UCSD-AML1 (cell line): ENCODE results near the gene SCLT1.
"Not testable (repeated sequence)": the region's sequence is repeated elsewhere in the genome, so short reads cannot be mapped to it uniquely, and the experiment has no call there.

Experiments used
- DNase-seq: peaks from one replicate; lab custom pipeline; 2025; ENCODE audit not compliant: unreplicated experiment; lab: John Stamatoyannopoulos, UW

Gene SCLT1

DNA sequence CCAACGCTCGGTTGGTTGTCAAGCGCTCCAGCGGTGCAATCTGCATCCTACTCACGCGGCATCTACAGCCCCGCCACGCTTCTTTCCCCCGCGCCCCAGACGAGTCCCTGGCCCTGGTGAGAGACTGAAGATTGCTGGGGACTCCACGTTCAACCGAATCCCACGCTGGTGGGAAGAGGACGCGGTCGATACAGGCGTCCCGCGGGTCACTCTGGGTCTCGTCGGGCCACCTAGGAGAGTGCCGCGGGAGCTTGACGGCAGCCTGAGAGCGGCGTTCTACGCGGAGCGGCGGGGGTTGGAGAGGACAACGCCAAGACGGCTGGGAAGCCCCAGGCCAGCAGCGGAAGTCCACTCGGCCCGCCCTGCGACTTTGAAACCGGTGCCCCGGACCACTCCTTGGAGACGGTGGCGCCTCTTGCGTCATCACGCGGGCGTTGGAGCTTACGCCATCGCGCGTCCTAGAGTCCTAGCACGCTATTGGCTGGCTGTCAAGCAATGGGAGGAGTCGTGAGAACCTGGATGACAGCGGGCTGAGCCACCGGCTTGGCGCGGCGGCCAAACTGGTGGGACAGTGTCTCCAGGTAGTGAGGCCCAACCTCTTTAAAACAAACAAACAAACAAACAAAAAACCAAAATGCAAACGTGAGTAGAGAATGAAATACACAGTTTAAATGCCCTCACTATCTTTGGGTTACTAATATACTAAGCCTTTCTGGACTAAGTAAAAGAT lies at the start of gene SCLT1:
Gene SCLT1, minus strand, starts transcription at position 349 of the 730 bp plus-strand sequence. CDS start 436 bp downstream, outside the sequence.
- peak; percentile 97 for DNase-seq

DNA sequence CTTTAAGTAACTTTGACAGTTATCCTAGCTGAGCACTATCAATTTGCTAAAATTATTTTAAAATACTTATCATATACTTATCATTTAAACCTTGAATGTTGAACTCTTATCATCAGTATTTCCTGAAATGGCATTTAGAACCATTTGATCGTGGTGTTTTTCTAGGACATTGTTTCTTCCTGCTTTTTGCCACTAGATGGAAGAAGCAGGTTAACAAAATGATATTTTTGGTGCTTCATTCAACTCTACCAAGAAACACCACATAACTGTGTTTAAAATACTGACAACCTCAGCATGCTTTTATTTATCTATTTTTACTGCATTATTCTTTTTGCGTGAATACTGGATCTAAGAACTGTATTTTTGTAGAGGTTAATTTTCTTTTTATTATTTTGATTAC lies 47.2 kb upstream of the SCLT1 start:
- no peak for DNase-seq

DNA sequence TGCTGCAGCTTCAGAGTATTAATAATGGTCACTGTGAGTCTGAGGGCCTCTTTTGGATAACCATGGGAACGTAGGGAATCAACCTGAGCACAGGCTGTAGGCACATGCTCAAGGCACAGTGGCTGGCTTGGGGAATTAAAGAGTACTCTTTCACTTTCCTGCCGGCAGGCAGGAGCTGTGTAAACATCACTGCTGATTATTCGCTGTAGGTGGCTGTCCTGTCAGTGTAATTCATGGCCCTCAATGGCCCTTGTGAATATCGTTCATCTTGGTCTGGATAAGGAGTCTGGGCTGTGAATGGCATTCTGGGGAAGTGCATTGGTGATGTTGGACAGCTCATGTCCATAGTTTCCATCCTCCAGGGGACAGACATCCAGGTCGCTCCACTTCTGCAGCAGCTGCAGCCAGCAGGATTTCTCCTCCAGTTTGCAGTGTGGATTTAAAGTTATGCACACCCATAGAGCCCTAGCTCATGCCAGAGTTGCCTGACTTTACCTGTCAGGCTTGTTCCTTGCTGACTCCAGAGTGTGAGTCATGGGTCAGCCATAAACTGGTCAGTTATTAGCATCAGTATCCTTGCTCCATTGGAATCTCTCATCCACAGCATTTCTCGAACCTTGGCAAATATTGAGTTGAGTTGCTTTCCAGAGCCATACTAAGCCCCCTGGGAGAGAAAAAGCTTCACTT lies 45.6 kb upstream of the SCLT1 start:
- no peak for DNase-seq

DNA sequence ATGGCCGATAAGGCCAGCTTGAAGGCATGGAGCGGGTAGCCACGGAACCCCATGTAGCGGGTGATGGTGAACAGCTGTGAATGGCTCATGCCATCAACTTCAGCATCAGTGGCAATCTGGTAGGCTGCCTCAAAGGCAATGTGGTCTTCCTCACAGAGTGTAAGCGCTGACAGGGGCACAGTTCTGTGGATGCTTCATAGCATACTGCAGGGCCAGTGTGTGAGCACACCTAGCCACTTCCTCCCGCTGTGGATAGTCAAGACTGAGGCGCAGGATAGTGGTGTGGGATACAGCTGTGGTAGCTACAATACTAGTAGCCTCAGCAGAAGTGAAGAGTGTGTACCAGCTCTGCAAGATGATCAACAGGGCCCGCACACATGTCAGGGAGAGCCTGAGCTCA lies 43.1 kb upstream of the SCLT1 start:
- DNase-seq: no peak

DNA sequence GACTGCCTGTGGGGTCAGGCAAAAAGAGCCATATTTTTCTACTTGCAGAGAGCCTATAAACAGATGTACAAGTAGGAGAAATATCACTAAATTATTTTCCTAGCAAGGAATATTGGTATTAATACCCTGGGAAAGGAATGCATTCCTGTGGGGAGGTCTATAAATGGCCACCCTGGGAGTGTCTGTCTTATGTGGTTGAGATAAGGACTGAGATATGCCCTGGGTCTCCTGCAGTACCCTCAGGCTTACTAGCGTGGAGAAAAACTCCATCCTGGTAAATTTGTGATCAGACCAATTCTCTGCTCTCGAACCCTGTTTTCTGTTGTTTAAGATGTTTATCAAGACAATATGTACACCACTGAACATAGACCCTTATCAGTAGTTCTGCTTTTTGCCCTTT lies 38.0 kb upstream of the SCLT1 start:
- DNase-seq: no peak

DNA sequence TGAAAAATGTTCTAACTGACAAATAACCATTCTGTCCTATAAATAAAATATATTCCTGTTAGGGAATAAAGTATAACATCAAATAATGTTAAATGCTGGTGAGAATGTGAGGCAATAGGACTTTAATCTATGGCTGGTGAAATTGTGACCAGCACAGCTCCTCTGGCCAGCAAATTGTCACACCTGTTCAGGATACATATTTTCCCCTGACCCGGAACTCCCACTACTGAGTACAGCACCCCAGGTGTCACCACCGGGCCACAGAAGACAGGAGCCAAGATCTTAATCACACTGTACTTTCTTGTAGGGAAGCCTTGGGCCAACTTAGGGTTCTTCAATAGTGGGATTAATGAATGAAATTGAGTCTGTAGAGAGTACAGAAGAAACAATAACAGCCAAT lies 35.8 kb upstream of the SCLT1 start:
- no peak for DNase-seq

DNA sequence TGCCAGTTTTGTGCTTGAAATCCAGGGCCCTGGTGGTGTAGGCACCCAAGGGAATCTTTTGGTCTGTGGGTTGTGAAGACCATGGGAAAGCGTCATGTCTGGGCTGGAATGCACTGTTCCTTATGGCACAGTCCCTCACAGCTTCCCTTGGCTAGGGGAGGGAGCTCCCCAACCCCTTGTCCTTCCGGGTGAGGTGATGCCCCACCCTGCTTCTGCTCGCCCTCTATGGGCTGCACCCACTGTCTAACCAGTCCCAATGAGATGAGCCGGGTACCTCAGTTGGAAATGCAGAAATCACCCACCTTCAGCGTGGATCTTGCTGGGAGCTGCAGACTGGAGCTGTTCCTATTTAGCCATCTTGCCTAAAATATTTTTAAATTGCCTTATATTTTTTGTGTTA lies 33.3 kb upstream of the SCLT1 start:
- not testable (repeated sequence) for DNase-seq

DNA sequence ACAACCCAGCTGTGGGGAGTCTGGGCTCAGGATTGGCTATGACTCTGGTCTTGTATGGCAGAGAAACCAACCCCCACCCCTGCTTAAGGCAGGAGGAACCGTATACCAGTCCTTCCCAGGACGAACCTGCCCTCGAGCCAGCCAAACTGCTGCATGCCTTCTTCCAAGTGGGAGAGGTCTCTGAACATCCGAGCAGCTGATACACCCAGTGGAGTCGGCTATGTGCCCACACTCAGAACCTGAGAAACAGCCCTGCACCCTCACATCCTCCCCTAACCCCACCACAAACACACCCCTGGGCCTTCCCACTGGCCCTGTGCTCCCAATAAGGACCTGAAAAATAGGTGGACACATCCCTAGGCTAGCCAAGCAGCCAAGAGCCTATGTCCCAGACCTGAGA lies 24.4 kb upstream of the SCLT1 start:
- no peak for DNase-seq

DNA sequence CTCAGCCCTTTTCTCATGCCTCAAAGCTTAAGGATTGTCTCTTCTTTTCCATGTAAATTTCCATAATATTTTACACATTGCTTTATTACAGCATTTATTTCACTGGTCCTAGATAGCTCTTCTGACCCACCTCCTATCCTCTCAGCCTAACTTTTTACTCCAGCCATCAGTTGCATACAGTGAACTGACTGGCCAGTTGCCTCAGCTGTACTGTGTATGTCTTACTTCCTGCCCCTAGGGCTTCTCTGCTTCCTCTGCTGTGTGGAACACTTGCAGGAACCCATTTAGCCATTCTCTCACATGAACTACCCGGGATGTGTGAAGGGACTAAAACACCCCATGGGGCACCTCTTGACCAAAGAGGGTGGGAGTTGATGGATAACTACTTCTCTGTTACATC lies 20.6 kb upstream of the SCLT1 start:
- DNase-seq: peak; percentile 8

DNA sequence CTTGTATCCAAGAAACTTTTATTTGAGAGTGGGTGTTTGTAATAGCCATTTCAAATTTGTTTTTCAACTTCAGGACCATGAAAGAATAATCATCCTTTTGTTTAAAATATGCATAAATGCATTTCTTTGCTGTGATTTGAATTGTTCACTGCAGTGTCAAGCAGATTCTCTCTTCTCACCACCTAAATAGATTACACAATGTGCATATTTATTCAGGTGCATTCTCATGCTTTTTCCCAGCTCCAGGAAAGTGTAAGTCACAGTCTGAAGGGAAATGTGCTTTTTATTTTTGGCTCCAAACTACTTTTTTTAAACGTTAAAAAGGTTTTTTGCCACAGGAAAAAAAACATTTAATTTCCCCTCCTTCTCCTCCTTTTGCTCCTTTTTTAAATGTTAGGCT lies 20.1 kb upstream of the SCLT1 start:
- DNase-seq: no peak

DNA sequence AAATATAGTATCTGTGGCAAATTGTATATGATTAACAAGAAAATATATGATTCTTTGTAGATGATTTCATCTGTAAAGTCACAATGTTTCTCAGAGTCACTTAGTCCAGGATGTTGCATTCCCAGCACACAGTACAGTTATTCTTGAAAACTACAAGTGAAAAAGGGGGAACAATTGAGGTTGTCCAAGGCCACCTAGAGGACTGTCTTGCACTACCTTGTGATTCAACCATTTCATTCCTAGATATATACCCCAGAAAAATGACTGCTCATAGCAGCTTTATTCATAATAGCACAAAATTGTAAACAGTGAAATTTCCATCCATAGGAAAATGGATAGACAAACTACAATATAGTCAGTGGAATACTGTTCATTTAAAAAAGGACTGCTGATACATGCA lies 18.6 kb upstream of the SCLT1 start:
- DNase-seq: no peak

DNA sequence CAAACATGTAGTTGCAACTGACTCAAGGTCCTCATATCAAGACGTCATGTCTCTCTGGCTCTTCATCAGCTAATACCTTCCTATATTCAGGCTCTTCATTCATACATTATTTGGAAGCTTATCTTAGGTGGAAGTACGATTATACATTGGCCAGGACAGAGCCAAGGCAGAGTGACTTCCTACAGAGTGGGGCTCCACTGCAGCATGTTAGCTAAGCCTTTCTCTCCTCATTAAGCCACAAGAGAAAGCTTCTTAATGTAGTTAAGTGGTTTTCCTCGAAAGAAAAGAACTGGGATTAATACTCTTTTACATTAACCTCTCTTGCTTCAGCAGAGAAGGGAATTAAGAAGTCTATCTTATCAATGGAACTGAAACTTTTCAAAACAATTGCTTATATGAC lies 17.6 kb upstream of the SCLT1 start:
- DNase-seq: no peak

DNA sequence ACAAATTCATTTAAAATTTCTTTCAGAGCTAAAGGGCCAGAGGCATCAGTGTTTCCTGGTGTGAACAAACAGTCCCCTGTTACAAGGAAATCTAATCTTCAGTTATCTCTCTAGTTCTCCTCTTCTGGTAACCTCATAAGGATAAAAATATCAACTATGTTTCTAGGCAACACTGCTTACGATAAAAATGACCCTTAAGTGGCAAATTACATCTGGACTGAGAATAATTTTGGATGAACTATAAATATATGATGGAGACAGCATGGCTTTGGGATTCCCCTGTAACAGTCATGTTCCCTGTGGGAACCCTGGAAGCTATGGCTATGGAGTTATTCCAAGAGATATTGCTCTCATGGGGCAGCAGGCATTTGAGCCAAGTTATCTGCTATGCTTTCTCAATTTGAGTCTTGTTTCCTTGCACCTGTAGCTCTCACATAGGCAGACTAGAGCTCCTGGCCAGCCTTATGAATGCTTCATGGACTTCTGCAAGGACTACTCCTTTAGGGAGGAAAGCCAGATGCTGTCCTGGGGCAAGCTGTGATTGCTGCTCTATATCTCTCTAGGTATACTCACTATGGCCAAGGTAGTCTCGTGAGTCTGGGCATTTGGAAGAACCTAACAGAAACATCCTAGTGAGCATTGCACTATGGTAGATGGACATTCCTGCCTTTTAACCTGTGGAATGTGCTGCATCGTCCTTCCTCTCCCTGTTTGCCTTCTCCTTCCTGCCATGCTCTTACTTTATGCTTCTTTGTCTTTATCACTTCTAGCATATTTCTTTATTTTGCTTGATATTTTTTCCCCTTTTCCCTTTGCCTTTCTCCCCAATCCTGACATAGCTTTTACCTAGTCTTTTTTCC lies 16.9 kb upstream of the SCLT1 start:
- DNase-seq: no peak

DNA sequence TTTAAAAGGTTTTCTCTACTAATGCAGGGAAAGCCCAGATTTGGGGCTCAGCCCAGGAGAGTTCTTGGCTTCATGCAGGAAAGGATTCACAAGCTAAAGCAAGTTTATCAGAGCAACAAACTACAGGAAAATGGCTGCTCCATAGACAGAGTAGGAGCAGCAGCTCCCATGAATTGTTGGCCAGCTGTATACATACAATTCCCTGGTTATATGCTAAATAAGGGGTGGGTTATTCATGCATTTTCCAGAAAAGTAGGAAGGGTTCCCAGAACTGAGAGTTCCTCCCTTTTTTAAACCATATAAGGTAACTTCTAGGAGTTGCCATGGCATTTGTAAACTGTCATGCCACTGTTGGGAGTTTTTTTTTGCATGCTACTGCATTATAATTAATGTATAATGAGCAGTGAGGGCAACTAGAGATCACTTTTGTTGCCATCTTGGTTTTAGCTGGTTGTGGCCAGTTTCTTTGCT lies 5.2 kb upstream of the SCLT1 start:
- DNase-seq: no peak

DNA sequence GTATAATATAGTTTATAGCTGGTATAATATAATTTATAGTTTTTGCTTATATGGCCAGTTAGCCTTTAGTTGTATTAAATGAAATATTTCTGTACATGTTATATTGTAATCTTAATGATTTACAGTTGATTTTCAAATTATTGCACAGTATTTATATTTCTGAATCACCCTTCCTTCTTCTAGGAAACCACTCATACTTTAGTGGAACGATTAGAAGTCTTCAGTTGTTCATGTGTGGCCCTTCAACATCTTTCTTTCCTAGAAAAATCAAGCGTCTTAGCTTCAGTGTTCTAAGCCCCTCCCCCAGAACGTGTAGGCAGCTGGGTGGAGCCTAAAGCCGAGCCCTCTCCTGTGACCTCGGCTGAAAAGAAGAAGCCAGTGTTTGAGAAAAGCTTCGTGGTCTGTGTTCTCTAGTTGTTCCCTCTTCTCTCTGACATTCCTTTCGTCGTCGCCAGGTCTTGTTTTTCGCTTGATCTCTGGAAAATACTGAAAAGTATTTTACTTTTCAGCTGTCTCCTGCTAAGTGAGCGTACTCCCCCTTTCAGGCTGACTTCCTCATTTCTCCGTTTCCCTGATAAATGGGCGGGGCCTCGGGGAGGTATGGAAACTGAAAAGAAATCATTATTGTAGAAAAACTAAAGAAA lies 2.6 kb upstream of the SCLT1 start, which contains the start of gene C4orf33:
Gene C4orf33, plus strand, starts transcription at position 342 of the 644 bp plus-strand sequence. CDS start 6,459 bp downstream, outside the sequence.
- peak; percentile 67 for DNase-seq

DNA sequence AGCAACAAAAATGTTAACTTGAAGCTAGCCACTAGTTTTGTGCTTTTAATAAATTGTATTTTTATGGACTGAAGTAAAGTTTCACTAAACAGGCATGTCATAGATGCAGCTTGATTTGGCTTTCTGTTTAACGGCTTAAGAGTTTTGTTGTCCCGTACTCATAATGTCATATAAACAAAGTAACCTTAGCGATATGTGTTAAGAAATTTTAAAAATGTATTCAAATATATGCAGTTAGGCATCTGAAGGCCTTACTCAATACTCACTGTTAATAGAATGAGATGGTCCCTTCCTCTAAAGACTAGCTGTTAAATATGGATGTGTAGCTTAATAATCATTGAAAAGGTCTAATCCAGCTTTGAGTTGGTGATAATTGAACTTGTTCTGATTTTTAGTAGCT lies 1.0 kb upstream of the SCLT1 start:
- DNase-seq: no peak

DNA sequence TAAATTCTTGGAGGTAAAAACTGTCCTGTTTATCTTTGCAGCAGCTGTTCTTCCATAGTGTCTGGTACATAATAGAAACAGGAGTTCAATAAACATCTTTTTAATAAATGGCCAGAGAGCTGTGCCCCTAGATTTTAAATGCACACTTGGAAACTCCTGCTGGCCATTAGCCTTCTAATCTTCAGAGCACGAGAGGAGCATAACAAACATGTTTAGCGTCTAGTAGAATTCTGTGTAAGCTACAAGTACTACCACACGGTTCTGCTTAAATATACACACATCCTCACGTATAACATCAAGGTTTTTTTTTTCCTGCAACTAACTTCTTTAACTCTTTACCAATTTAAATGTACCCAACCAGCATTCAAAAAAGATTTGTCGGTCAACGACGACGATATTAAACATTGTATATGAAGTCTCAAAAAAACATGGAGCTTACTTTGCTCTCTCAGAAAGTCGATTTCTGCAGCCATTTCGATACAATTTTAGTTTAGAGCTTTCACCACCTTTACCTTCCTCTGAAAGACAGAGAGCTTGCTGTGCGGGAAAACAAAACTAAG lies 628 bp downstream of the SCLT1 start:
- DNase-seq: no peak

DNA sequence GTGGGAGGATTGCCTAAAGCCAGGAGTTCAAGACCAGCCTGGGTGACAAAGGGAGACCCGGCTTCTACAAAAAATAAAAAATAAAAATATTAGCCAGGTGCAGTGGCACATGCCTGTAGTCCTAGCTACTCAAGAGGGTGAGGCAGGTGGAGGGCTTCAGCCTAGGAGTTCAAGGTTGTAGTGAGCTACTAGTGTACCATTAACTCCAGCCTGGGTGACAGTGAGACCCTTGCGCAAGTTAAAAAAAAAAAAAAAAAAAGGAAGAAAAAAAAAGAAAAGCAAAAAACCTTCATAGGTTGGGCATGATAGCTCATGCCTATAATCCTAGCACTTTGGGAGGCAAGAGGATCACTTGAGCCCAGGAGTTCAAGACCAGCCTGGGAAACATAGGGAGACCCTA lies 5.8 kb downstream of the SCLT1 start:
- no peak for DNase-seq

DNA sequence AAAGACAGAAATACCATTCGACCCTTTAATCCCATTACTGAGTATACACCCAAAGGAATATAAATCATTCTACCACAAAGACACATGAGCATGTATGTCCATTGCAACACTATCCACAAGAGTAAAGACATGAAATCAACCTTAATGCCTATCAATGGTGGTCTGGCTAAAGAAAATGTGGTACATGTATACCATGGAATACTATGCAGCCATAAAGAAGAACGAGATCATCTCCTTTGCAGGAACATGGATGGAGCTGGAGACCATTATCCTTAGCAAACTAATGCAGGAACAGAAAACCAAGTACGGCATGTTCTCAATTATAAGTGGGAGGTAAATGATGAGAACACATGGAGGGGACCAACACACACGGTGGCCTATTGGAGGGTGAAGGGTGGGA lies 7.9 kb downstream of the SCLT1 start:
- no peak for DNase-seq

DNA sequence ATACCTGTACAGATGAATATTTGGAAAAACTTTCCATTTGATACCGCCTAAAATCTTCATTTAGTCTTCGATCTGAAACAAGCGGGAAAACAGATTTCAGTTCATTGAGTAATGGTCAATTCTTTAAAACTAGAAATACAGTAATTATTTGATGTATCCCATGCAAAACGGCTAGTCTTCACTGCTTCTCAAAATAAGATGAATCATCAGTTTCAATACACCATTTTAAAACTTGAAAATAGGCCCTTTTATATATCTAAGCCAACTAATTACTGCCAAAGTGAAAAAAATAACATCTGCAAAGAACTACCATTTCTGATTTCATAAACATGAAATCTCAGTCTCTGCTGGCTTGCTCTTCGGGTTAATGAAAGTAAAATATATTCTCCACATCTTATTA lies 11.0 kb downstream of the SCLT1 start:
- no peak for DNase-seq

DNA sequence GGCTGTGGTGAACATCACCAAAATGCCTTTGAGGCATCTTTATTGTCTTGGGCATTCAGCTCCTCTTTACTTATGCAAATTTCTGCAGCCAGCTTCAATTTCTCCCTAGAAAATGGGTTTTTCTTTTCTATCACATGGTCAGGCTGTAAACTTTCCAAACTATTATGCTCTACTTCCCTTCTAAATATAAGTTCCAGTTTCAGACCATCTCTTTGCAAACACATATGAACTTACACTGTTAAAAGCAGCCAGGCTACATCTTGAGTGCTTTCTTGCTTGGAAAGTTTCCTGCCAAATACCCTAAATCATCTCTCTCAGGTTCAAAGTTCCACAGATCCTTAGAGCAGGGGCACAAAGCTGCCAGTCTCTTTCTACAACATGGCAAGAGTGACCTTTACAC lies 13.2 kb downstream of the SCLT1 start:
- DNase-seq: no peak
